Liver (tissue), 9 donors: ENCODE data around the gene FSTL1. TPM values are rescaled to one million over a fixed set of nuclear protein-coding genes. Genes with fewer than 3 reads are reported as not detected.

Experiments
- DNase-seq: peaks from one replicate; pipeline ENCODE4 v3.0.0-alpha.2; 2017; ENCODE audit warnings: low spot score
- H3K27ac ChIP-seq, 2 donors: one replicate each; pipeline ENCODE4 v1.7.0; 2013; ENCODE audit warnings: inconsistent platforms in 2 of 2, low read length in 2 of 2, control low read depth in 1 of 2, low read depth in 1 of 2, mild to moderate bottlenecking in 1 of 2
- H3K27me3 ChIP-seq, 4 donors: one replicate each; pipeline versions ENCODE4 v1.6.1 to v1.7.0; 2013; ENCODE audit warnings: low read length in 3 of 4, inconsistent platforms in 1 of 4, mild to moderate bottlenecking in 1 of 4, moderate library complexity in 1 of 4; ENCODE audit not compliant: control insufficient read depth in 4 of 4, insufficient read depth in 4 of 4
- H3K36me3 ChIP-seq, 4 donors: one replicate each; pipeline versions ENCODE4 v1.6.1 to v1.7.0; 2013; ENCODE audit warnings: low read length in 3 of 4, mild to moderate bottlenecking in 3 of 4, low read depth in 1 of 4, moderate library complexity in 1 of 4; ENCODE audit not compliant: control insufficient read depth in 4 of 4, insufficient read depth in 3 of 4
- H3K4me1 ChIP-seq, 4 donors: one replicate each; pipeline versions ENCODE4 v1.6.1 to v1.7.0; 2013; ENCODE audit warnings: low read length in 3 of 4, mild to moderate bottlenecking in 3 of 4, moderate library complexity in 1 of 4; ENCODE audit not compliant: control insufficient read depth in 4 of 4, insufficient read depth in 4 of 4
- H3K4me3 ChIP-seq, 3 donors: one replicate each; pipeline versions ENCODE4 v1.6.1 to v1.7.0; 2013; ENCODE audit warnings: low read length in 3 of 3, control low read depth in 1 of 3, low read depth in 1 of 3, mild to moderate bottlenecking in 1 of 3
- H3K9ac ChIP-seq, 2 donors: one replicate each; pipeline ENCODE4 v1.7.0; 2013; ENCODE audit warnings: low read length in 2 of 2, mild to moderate bottlenecking in 2 of 2, moderate library complexity in 2 of 2, control low read depth in 1 of 2, low read depth in 1 of 2
- H3K9me3 ChIP-seq, 4 donors: one replicate each; pipeline versions ENCODE4 v1.6.1 to v1.7.0; 2013; ENCODE audit warnings: low read length in 3 of 4; ENCODE audit not compliant: control insufficient read depth in 4 of 4
- ATF3 ChIP-seq: IDR thresholded peaks from 2 replicates; pipeline ENCODE4 v1.6.1; 2016; ENCODE audit warnings: antibody characterized with exemption
- EGR1 ChIP-seq, 2 donors: IDR thresholded peaks; 2 replicates each; pipeline ENCODE4 v1.6.1; 2016 to 2018; ENCODE audit warnings: antibody characterized with exemption in 2 of 2, low read depth in 2 of 2
- FOXA1 ChIP-seq: IDR thresholded peaks from 2 replicates; pipeline ENCODE4 v1.6.1; 2016; ENCODE audit warnings: antibody characterized with exemption
- FOXA2 ChIP-seq: IDR thresholded peaks from 2 replicates; pipeline ENCODE4 v1.6.1; 2016; ENCODE audit warnings: antibody characterized with exemption
- GABPA ChIP-seq, 2 donors: IDR thresholded peaks in 1 of 2; conservative IDR thresholded peaks in 1 of 2; 2 replicates each; pipeline ENCODE4 v1.6.1; 2016; ENCODE audit warnings: antibody characterized with exemption in 2 of 2, mild to moderate bottlenecking in 1 of 2, moderate library complexity in 1 of 2
- HNF4A ChIP-seq, 2 donors: conservative IDR thresholded peaks; 2 replicates each; pipeline ENCODE4 v1.6.1; 2016; ENCODE audit warnings: antibody characterized with exemption in 2 of 2, mild to moderate bottlenecking in 2 of 2
- HNF4G ChIP-seq: IDR thresholded peaks from 2 replicates; pipeline ENCODE4 v1.6.1; 2016; ENCODE audit warnings: antibody characterized with exemption
- NR2F2 ChIP-seq: IDR thresholded peaks from 2 replicates; pipeline ENCODE4 v1.6.1; 2016; ENCODE audit warnings: antibody characterized with exemption
- RAD21 ChIP-seq, 2 donors: IDR thresholded peaks; 2 replicates each; pipeline ENCODE4 v1.6.1; 2016; ENCODE audit warnings: antibody characterized with exemption in 2 of 2, mild to moderate bottlenecking in 2 of 2
- REST ChIP-seq: IDR thresholded peaks from 2 replicates; pipeline ENCODE4 v1.6.1; 2016; ENCODE audit warnings: antibody characterized with exemption, mild to moderate bottlenecking
- RXRA ChIP-seq, 2 donors: IDR thresholded peaks; 2 replicates each; pipeline ENCODE4 v1.6.1; 2017 to 2018; ENCODE audit warnings: antibody characterized with exemption in 2 of 2, mild to moderate bottlenecking in 1 of 2
- SP1 ChIP-seq: IDR thresholded peaks from 2 replicates; pipeline ENCODE4 v1.6.1; 2018; ENCODE audit warnings: antibody characterized with exemption, mild to moderate bottlenecking
- TAF1 ChIP-seq: conservative IDR thresholded peaks from 2 replicates; pipeline ENCODE4 v1.6.1; 2016; ENCODE audit warnings: antibody characterized with exemption, mild to moderate bottlenecking
- YY1 ChIP-seq: IDR thresholded peaks from 2 replicates; pipeline ENCODE4 v1.6.1; 2016; ENCODE audit warnings: antibody characterized with exemption, mild to moderate bottlenecking
- ZBTB33 ChIP-seq: IDR thresholded peaks from 2 replicates; pipeline ENCODE4 v1.6.1; 2016; ENCODE audit warnings: antibody characterized with exemption
- WGBS: extraction: QIAGEN DNeasy Blood & Tissue Kit; methylation state at CpG from one replicate; pipeline ENCODE4 v1.1.7; 2013; 5-methylcytosine and 5-hydroxymethylcytosine counted together
- polyA plus RNA-seq, 2 donors: library from polyadenylated mRNA; stranded (reverse) in 1 of 2; unstranded in 1 of 2; fragments of 200-250 nt in 1 of 2; fragments of >200 nt in 1 of 2; fragmentation: Nextera tagmentation in 1 of 2; extraction: Ambion mirVana in 1 of 2; gene quantifications; one replicate each; pipeline versions ENCODE4 v1.2.1 to v1.2.3, GENCODE V29; 2013 to 2015
- total RNA-seq, 2 donors: library from RNA; depleted of rRNA; stranded (reverse); fragments of >200 nt; gene quantifications; one replicate each; pipeline ENCODE4 v1.2.3, GENCODE V29; 2014
- TF ChIP-seq, protein P1 (sequence below): IDR thresholded peaks from 2 replicates; pipeline ENCODE4 v1.6.1; 2016; ENCODE audit warnings: antibody characterized with exemption
- TF ChIP-seq, protein P2 (sequence below): fragments of 150-350 bp; IDR thresholded peaks from 2 replicates; pipeline ENCODE4 v1.5.1; 2017; ENCODE audit warnings: improper control_type of control experiment, low read depth, low read length; ENCODE audit not compliant: missing input control
- donor health status: healthy.
- donor health status: healthy.
- donor health status: healthy.
- donor health status: healthy.
- donor health status: healthy.

Gene FSTL1
- total and polyA plus RNA-seq, 4 donors: 9.6 to 67.5 (median 24.6) TPM

- H3K9me3 ChIP-seq: no peaks in the 10 kb centered on the region
- peaks cover 2 to 8% (median 7%) of the 10 kb centered on the region in 4 donors for H3K4me1 ChIP-seq
- DNase-seq: no peak
- H3K4me3 ChIP-seq: peak overlapping the region; percentile 61 to 82 (median 71)
- WGBS: 4% methylated on average over 32 of the region's 32 CpGs
- no peaks in the 10 kb centered on the region for H3K36me3 ChIP-seq
- TF ChIP-seq ZBTB33 (no peak), TAF1 (no peak), SP1 (no peak), REST (no peak), EGR1 (IDR thresholded peaks at IDR 0.05; ENCODE audit: low read depth in 2 of 2) (no peak), HNF4G (no peak), GABPA (IDR thresholded peaks at IDR 0.05 in 1 of 2, conservative IDR thresholded peaks at IDR 0.05 in 1 of 2) (no peak), FOXA2 (no peak), RAD21 (IDR thresholded peaks at IDR 0.05) (no peak), HNF4A (conservative IDR thresholded peaks at IDR 0.05) (no peak), RXRA (IDR thresholded peaks at IDR 0.05) (no peak), NR2F2 (no peak), ATF3 (no peak), FOXA1 (no peak)
- TF ChIP-seq, protein P1, sequence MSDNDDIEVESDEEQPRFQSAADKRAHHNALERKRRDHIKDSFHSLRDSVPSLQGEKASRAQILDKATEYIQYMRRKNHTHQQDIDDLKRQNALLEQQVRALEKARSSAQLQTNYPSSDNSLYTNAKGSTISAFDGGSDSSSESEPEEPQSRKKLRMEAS: no peak
- H3K9ac ChIP-seq: peak overlapping the region in 1 of 2 donors; percentile 72
- peak overlapping the region; percentile 51 to 66 for H3K27ac ChIP-seq
- H3K27me3 ChIP-seq: no peaks in the 10 kb centered on the region
Measured at GRCh38 chr3:120449701-120450599, 842 bp downstream of the FSTL1 start.

DNA sequence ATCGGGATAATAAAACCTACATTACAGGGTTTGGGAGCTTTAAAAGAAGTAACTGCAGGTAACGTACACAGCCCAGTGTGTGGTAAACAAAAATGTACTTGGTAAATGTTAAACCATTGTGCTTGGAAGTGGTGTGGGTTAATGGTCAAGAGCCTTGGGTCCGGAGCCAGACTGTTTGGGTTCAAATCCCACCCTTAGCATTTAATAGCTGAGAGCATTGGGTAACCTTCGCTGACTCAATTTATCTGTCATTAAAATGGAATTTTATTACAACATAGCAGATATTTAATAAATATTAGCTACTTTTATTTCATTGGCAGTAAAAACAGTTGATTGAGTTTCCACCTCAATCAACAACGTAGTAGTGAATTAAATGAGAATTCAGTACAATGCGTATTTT, 1.5 kb downstream of the FSTL1 start:
- Histone ChIP-seq H3K27ac (no peak overlapping the region), H3K9ac (no peak overlapping the region), H3K36me3 (no peaks in the 10 kb centered on the region), H3K9me3 (no peaks in the 10 kb centered on the region), H3K27me3 (no peaks in the 10 kb centered on the region), H3K4me1 (peaks cover 2 to 8% (median 7%) of the 10 kb centered on the region in 4 donors), H3K4me3 (no peak overlapping the region)
- 80% methylated on average over 6 of the region's 6 CpGs for WGBS
- no peak for DNase-seq
- TF ChIP-seq YY1 (no peak), HNF4G (no peak), EGR1 (IDR thresholded peaks at IDR 0.05; ENCODE audit: low read depth in 2 of 2) (no peak), NR2F2 (no peak), SP1 (no peak), HNF4A (conservative IDR thresholded peaks at IDR 0.05) (no peak), ATF3 (no peak), FOXA2 (no peak), ZBTB33 (no peak), RXRA (IDR thresholded peaks at IDR 0.05) (no peak), TAF1 (no peak), GABPA (IDR thresholded peaks at IDR 0.05 in 1 of 2, conservative IDR thresholded peaks at IDR 0.05 in 1 of 2) (no peak), FOXA1 (no peak)
- TF ChIP-seq, protein P1: no peak
- TF ChIP-seq, protein P2, sequence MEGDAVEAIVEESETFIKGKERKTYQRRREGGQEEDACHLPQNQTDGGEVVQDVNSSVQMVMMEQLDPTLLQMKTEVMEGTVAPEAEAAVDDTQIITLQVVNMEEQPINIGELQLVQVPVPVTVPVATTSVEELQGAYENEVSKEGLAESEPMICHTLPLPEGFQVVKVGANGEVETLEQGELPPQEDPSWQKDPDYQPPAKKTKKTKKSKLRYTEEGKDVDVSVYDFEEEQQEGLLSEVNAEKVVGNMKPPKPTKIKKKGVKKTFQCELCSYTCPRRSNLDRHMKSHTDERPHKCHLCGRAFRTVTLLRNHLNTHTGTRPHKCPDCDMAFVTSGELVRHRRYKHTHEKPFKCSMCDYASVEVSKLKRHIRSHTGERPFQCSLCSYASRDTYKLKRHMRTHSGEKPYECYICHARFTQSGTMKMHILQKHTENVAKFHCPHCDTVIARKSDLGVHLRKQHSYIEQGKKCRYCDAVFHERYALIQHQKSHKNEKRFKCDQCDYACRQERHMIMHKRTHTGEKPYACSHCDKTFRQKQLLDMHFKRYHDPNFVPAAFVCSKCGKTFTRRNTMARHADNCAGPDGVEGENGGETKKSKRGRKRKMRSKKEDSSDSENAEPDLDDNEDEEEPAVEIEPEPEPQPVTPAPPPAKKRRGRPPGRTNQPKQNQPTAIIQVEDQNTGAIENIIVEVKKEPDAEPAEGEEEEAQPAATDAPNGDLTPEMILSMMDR: no peak
